ENCODE data around the gene ZDHHC3.
A peak's percentile ranks its signal among the peaks of the same experiment; 100 is the strongest.

The ZDHHC3 gene

GRCh38 chr3:44976002-44976815 is at the start of gene ZDHHC3, which contains the start of gene EXOSC7:
Gene ZDHHC3 (minus strand): TSS chr3:44976174. CDS start chr3:44959436, 16,738 bp downstream.
Gene EXOSC7 (plus strand): TSS chr3:44976244. CDS start chr3:44976278, 34 bp downstream.
- DNase-seq (ENCODE audit: low read depth in 3 of 3): peak; percentile 72 to 82 (median 72)

- no peak for DNase-seq (ENCODE audit: low read depth in 3 of 3)
Measured at GRCh38 chr3:45024542-45025255, 48.7 kb upstream of the ZDHHC3 start.

GRCh38 chr3:45023675-45024074 is 47.7 kb upstream of the ZDHHC3 start:
- no peak for DNase-seq (ENCODE audit: low read depth in 3 of 3)

GRCh38 chr3:45021524-45022297 is 45.7 kb upstream of the ZDHHC3 start:
- no peak for DNase-seq (ENCODE audit: low read depth in 3 of 3)

GRCh38 chr3:45020534-45020933 is 44.6 kb upstream of the ZDHHC3 start:
- no peak for DNase-seq (ENCODE audit: low read depth in 3 of 3)

- DNase-seq (ENCODE audit: low read depth in 3 of 3): no peak
Measured at GRCh38 chr3:45017821-45018220, 41.8 kb upstream of the ZDHHC3 start.

GRCh38 chr3:45016916-45017315 is 40.9 kb upstream of the ZDHHC3 start:
- DNase-seq (ENCODE audit: low read depth in 3 of 3): no peak

- DNase-seq (ENCODE audit: low read depth in 3 of 3): no peak
Measured at GRCh38 chr3:45012577-45012976, 36.6 kb upstream of the ZDHHC3 start.

GRCh38 chr3:45011756-45012508 is 36.0 kb upstream of the ZDHHC3 start:
- no peak for DNase-seq (ENCODE audit: low read depth in 3 of 3)

- DNase-seq (ENCODE audit: low read depth in 3 of 3): no peak
Measured at GRCh38 chr3:45010811-45011333, 34.9 kb upstream of the ZDHHC3 start.

- no peak for DNase-seq (ENCODE audit: low read depth in 3 of 3)
Measured at GRCh38 chr3:45009868-45010267, 33.9 kb upstream of the ZDHHC3 start.

GRCh38 chr3:45008117-45008516 is 32.1 kb upstream of the ZDHHC3 start:
- DNase-seq (ENCODE audit: low read depth in 3 of 3): no peak

GRCh38 chr3:45007091-45007490 is 31.1 kb upstream of the ZDHHC3 start:
- DNase-seq (ENCODE audit: low read depth in 3 of 3): no peak

GRCh38 chr3:45003859-45004258 is 27.9 kb upstream of the ZDHHC3 start:
- DNase-seq (ENCODE audit: low read depth in 3 of 3): no peak

GRCh38 chr3:45003406-45003805 is 27.4 kb upstream of the ZDHHC3 start:
- DNase-seq (ENCODE audit: low read depth in 3 of 3): no peak

- DNase-seq (ENCODE audit: low read depth in 3 of 3): no peak
Measured at GRCh38 chr3:45002720-45003119, 26.7 kb upstream of the ZDHHC3 start.

GRCh38 chr3:45002139-45002660 is 26.2 kb upstream of the ZDHHC3 start:
- no peak for DNase-seq (ENCODE audit: low read depth in 3 of 3)

- no peak for DNase-seq (ENCODE audit: low read depth in 3 of 3)
Measured at GRCh38 chr3:45001738-45002137, 25.8 kb upstream of the ZDHHC3 start.

GRCh38 chr3:45000823-45001222 is 24.8 kb upstream of the ZDHHC3 start:
- DNase-seq (ENCODE audit: low read depth in 3 of 3): no peak

GRCh38 chr3:44999782-45000181 is 23.8 kb upstream of the ZDHHC3 start:
- no peak for DNase-seq (ENCODE audit: low read depth in 3 of 3)

- no peak for DNase-seq (ENCODE audit: low read depth in 3 of 3)
Measured at GRCh38 chr3:44996556-44996969, 20.6 kb upstream of the ZDHHC3 start.
